HG03469 (cell line): Measurements from ENCODE around the gene DNAI2.

Experiments used
- ATAC-seq: cut with Tn5 transposase; IDR thresholded peaks from one replicate; pipeline ENCODE4 v1.9.1; 2021; ENCODE audit warnings: mild to moderate bottlenecking, moderate library complexity, moderate number of reproducible peaks; ENCODE audit not compliant: unreplicated experiment

Gene DNAI2

DNA sequence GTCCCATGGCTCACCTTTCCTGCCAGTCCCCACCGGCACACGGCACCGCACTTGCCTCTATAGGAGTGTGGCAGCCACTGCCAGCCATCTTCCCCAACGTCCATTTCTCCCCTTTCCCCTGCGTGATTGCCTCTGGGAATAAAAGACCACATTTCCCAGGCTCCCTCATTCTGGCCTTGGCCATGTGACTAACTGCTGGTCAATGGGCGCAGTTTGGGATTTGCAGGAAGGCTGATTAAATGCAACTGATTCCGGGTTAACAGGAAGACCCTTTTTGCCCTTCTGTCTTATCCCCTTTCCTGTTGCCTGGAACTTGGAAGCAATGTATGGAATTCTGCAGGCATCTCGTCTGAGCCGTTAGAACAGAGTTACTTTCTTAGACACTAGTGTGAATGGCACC, 84.7 kb downstream of the DNAI2 start:
- no peak for ATAC-seq

DNA sequence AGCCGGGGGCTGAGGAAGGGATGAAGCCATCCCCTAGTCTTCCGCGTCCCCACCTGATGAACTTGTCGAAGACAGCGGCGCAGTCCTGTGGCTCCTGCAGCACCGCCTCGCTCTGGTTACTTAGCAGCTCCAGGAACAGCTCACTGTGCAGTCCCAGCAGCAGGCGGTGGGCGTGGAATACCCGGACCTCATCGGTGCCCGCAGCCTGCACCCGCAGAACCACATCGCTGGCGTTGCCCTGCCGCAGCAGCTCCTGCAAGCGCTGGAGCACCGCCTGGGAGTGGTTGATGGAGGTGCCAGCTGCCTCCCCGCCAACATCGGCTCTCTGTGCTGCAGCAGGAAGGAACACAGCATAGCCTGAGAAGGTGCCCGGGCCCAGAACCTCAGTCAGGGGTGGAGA, 85.9 kb downstream of the DNAI2 start:
- ATAC-seq, result no peak

DNA sequence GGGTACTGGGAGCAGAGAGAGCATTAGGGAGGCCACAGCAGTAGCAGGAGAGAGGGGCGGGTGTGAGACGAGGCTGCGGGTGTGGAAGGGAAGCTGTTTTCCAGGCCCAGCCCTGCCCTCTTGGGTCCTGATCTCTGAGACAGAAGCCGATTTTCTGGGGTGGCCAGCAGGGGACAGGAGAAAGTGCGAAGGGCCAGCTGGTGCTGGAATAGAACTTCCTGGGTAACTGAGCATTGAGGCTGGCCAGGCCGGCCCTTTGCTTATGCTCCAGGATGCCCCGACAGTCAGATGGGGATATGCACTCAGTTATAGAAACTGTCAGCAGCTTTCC, 86.8 kb downstream of the DNAI2 start:
- ATAC-seq, result no peak

DNA sequence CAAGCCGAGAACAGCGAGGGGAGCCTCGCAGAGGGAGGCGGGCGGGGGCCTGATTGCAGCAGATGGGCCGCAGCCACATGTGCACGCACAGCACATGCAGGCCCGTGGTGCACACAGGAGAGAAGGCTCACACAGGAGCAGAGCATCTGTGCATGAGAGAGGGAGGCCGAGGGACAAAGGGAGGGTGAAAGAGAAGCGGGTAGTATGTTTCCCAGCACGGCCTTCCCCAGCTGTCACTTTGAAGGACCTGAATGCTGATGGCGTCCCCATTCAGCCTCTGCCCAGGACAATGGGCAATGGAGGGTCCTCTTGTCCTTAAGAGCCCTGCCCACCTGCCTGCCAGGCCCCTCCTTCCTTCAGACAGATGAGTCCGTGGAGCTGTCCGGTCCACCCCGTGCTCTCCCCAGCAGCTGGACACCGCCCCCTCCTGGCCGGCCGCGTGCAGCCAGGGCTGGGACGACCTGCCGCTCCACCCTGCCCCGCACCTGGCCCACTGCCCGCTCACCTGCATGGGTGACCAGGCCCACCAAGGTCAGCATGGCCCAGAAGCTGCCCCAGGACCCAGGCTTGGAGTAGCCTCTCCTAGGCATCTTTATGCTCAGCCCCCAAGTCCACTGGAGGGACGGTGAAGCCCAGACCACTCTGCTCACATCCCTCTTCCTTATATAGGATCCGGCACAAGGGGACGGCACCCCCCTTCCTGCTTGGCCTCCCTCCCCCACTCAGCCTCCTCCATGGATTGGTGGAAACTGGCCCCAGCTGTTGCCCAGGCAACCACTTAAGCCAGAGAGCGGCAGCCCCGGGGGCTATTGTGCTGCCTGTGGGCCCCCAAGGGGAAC, 87.4 kb downstream of the DNAI2 start, which contains the start of gene BTBD17:
BTBD17 (minus strand) TSS at position 639 of the 839 bp plus-strand sequence; CDS start at position 590, 49 bp downstream.
- ATAC-seq, result no peak

DNA sequence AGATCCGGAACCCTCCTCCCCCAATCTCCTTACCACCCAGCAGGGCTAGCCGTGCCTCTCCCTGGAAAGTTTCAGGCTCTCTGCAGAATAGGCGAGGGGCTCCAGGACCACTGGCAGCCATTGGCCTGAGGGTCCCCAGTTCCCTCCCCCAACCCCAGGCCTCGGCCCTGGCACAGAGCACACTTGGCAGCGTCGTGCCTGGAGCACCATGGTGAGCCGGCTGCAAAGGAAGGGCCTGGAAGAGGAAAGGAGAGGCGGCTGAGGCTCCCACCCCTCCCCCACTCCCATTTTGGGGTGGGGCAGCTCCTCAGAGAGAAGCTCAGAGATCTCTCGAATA, 88.0 kb downstream of the DNAI2 start:
- ATAC-seq, result no peak

DNA sequence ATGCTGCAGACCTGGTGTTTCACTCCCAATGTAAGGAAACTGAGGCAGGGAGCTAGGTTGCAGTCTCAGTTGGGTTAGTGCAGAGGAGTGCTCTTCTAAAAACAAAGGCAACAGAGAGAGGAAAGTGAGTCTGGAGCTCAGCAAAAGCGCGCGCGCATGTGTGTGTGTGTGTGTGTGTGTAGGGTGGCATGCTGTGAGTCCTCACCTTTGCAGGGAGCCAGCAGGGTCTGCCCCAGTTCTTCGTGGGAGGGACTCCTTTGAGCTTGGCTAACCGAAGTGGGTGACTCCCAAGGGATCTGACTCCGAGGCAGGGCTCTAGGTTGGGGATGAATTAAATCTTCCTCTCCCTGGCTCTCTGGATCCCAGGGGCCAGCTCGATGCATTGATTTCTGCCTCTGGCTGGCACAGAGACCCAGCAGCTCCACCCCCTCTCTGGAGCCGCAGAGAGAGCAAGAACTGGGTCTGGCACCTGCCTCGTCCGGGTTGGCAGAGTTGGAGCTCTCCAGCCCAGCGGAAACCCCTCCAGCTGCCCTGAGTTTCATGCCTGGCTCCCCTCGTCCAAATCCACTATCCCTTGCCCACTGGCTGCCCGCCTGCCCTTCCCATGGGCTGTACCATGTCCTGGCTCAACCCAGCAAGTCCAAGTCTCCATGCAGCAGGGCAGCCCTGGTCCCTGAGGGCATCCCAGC, 88.9 kb downstream of the DNAI2 start:
- ATAC-seq, result no peak
